GM23338 (cell line): Measurements from ENCODE around the gene ARL2BP. TPM values are rescaled to one million over a fixed set of nuclear protein-coding genes. Genes with fewer than 3 reads are reported as not detected.

Source experiments
- ATAC-seq: fragments of 200-7000 bp; cut with Tn5 transposase; 3 replicates; pipeline ENCODE4 v1.9.1; 2020
- DNase-seq: peaks from one replicate; pipeline ENCODE4 v3.0.0-alpha.2; 2015; ENCODE audit warnings: low spot score
- H2AFZ ChIP-seq: fragments of 200-600 bp; sonication (generic); 2 replicates; pipeline ENCODE4 v1.8.0; 2016; ENCODE audit warnings: antibody characterized with exemption, mild to moderate bottlenecking, moderate library complexity
- H3F3A ChIP-seq: fragments of 200-600 bp; sonication (generic); replicated peaks from 2 replicates; pipeline ENCODE4 v1.8.0; 2017; ENCODE audit warnings: antibody characterized with exemption, mixed run types, low read depth
- H3K27ac ChIP-seq: fragments of 200-600 bp; sonication (generic); 2 replicates; pipeline ENCODE4 v1.6.1; 2016; ENCODE audit warnings: low read depth
- H3K27me3 ChIP-seq: fragments of 200-600 bp; sonication (generic); 2 replicates; pipeline ENCODE4 v1.8.0; 2016; ENCODE audit warnings: mild to moderate bottlenecking, mixed run types, moderate library complexity; ENCODE audit not compliant: insufficient read depth
- H3K36me3 ChIP-seq: fragments of 200-600 bp; sonication (generic); 2 replicates; pipeline ENCODE4 v1.8.0; 2016; ENCODE audit warnings: mild to moderate bottlenecking; ENCODE audit not compliant: insufficient read depth
- H3K4me1 ChIP-seq: fragments of 200-600 bp; sonication (generic); 2 replicates; pipeline ENCODE4 v1.8.0; 2016; ENCODE audit warnings: mild to moderate bottlenecking, moderate library complexity; ENCODE audit not compliant: insufficient read depth
- H3K4me2 ChIP-seq: fragments of 200-600 bp; sonication (generic); 2 replicates; pipeline ENCODE4 v1.7.1; 2017; ENCODE audit warnings: mixed run types
- H3K4me3 ChIP-seq: fragments of 200-600 bp; sonication (generic); 2 replicates; pipeline ENCODE4 v1.6.1; 2016; ENCODE audit warnings: mixed run types
- H3K79me2 ChIP-seq: fragments of 200-600 bp; sonication (generic); replicated peaks from 2 replicates; pipeline ENCODE4 v1.8.0; 2017; ENCODE audit warnings: mild to moderate bottlenecking; ENCODE audit not compliant: insufficient read depth
- H3K9me2 ChIP-seq: fragments of 200-600 bp; sonication (generic); 2 replicates; pipeline ENCODE4 v1.8.0; 2017; ENCODE audit not compliant: insufficient read depth
- H4K20me1 ChIP-seq: fragments of 200-600 bp; sonication (generic); replicated peaks from 2 replicates; pipeline ENCODE4 v1.8.0; 2017; ENCODE audit warnings: mild to moderate bottlenecking; ENCODE audit not compliant: insufficient read depth
- H3K27ac Mint-ChIP-seq: 2 replicates; pipeline ENCODE4 v1.8.0; 2020; ENCODE audit warnings: inconsistent platforms, mild to moderate bottlenecking, moderate library complexity, mixed read lengths
- H3K27me3 Mint-ChIP-seq: 3 replicates; pipeline ENCODE4 v1.8.0; 2022; ENCODE audit warnings: low read depth, mild to moderate bottlenecking, moderate library complexity, mixed read lengths, inconsistent platforms; ENCODE audit not compliant: insufficient read depth, poor library complexity
- H3K36me3 Mint-ChIP-seq: 3 replicates; pipeline ENCODE4 v1.8.0; 2021; ENCODE audit warnings: low read depth, mild to moderate bottlenecking, inconsistent platforms, moderate library complexity, mixed read lengths
- H3K4me1 Mint-ChIP-seq: 3 replicates; pipeline ENCODE4 v1.8.0; 2020; ENCODE audit warnings: mild to moderate bottlenecking, inconsistent platforms, mixed read lengths
- H3K4me3 Mint-ChIP-seq: 3 replicates; pipeline ENCODE4 v1.8.0; 2021; ENCODE audit warnings: moderate library complexity, mild to moderate bottlenecking, inconsistent platforms, mixed read lengths
- H3K9me3 Mint-ChIP-seq: 3 replicates; pipeline ENCODE4 v1.8.0; 2020; ENCODE audit warnings: moderate library complexity, mild to moderate bottlenecking, inconsistent platforms, mixed read lengths
- ETS1 ChIP-seq: IDR thresholded peaks from 2 replicates; pipeline ENCODE4 v1.6.1; 2016; ENCODE audit warnings: antibody characterized with exemption
- EZH2 ChIP-seq: fragments of 200-600 bp; sonication (generic); IDR thresholded peaks from one replicate; pipeline ENCODE4 v1.8.0; 2017; ENCODE audit warnings: antibody characterized with exemption, mild to moderate bottlenecking, low read depth; ENCODE audit not compliant: unreplicated experiment
- EZH2phosphoT487 ChIP-seq: fragments of 200-600 bp; sonication (generic); IDR thresholded peaks from one replicate; pipeline ENCODE4 v1.8.1; 2018; ENCODE audit warnings: antibody characterized with exemption; ENCODE audit not compliant: unreplicated experiment
- JUNB ChIP-seq: IDR thresholded peaks from one replicate; pipeline ENCODE4 v1.6.1; 2016; ENCODE audit warnings: antibody characterized with exemption; ENCODE audit not compliant: unreplicated experiment
- NANOG ChIP-seq: IDR thresholded peaks from 2 replicates; pipeline ENCODE4 v1.6.1; 2016; ENCODE audit warnings: antibody characterized with exemption, borderline replicate concordance
- POLR2AphosphoS5 ChIP-seq: IDR thresholded peaks from 2 replicates; pipeline ENCODE4 v1.6.1; 2016; ENCODE audit warnings: antibody characterized with exemption, low read depth
- ZNF114 ChIP-seq: fragments of 250-450 bp; sonication (Bioruptor Pico); IDR thresholded peaks from 2 replicates; pipeline ENCODE4 v1.5.0; 2020; ENCODE audit warnings: mild to moderate bottlenecking, moderate library complexity
- ZNF331 ChIP-seq: fragments of 250-450 bp; sonication (Bioruptor Pico); IDR thresholded peaks from 2 replicates; pipeline ENCODE4 v1.5.0; 2020; ENCODE audit warnings: low read depth, mild to moderate bottlenecking, moderate library complexity
- polyA plus RNA-seq: library from polyadenylated mRNA; unstranded; fragments of >200 nt; fragmentation: Nextera tagmentation; extraction: Ambion mirVana; gene quantifications from 2 replicates; pipeline ENCODE4 v1.2.1, GENCODE V29; 2016
- total RNA-seq: library from RNA; depleted of rRNA; stranded (reverse); fragments of >200 nt; shearing (Covaris generic); gene quantifications from 2 replicates; pipeline ENCODE4 v1.2.3, GENCODE V29; 2014
- TF ChIP-seq, protein P1 (sequence below), 2 experiments: fragments of 200-600 bp in 1 of 2; sonication (generic) in 1 of 2; conservative IDR thresholded peaks; 2 replicates each; pipeline versions ENCODE4 v1.5.1 to v1.6.1; 2016 to 2017; ENCODE audit warnings: antibody characterized with exemption in 2 of 2, low read depth in 2 of 2, mild to moderate bottlenecking in 2 of 2, moderate library complexity in 1 of 2
- TF ChIP-seq, protein P2 (sequence below): fragments of 250-450 bp; sonication (Bioruptor Pico); IDR thresholded peaks from 2 replicates; pipeline ENCODE4 v1.5.0; 2020; ENCODE audit warnings: mild to moderate bottlenecking, moderate library complexity

The ARL2BP gene
- total and polyA plus RNA-seq, 2 experiments from 2014 or later = 10.3 to 13.4 TPM

GRCh38 chr16:57231821-57232350, 13.2 kb upstream of the ARL2BP start:
- Mint-ChIP-seq H3K9me3 (no peaks in the 10 kb centered on the region), H3K4me3 (no peak overlapping the region), H3K36me3 (peaks cover 55% of the 10 kb centered on the region), H3K27ac (no peak overlapping the region), H3K4me1 (no peaks in the 10 kb centered on the region), H3K27me3 (peaks cover 1% of the 10 kb centered on the region)
- H3K9me2 ChIP-seq = no peaks in the 10 kb centered on the region
- H3K79me2 ChIP-seq = no peaks in the 10 kb centered on the region
- no peaks in the 10 kb centered on the region for H3F3A ChIP-seq
- ATAC-seq = no peak
- H3K4me2 ChIP-seq = no peak overlapping the region
- H3K4me3 ChIP-seq = no peak overlapping the region
- DNase-seq = no peak
- TF ChIP-seq, protein P1, sequence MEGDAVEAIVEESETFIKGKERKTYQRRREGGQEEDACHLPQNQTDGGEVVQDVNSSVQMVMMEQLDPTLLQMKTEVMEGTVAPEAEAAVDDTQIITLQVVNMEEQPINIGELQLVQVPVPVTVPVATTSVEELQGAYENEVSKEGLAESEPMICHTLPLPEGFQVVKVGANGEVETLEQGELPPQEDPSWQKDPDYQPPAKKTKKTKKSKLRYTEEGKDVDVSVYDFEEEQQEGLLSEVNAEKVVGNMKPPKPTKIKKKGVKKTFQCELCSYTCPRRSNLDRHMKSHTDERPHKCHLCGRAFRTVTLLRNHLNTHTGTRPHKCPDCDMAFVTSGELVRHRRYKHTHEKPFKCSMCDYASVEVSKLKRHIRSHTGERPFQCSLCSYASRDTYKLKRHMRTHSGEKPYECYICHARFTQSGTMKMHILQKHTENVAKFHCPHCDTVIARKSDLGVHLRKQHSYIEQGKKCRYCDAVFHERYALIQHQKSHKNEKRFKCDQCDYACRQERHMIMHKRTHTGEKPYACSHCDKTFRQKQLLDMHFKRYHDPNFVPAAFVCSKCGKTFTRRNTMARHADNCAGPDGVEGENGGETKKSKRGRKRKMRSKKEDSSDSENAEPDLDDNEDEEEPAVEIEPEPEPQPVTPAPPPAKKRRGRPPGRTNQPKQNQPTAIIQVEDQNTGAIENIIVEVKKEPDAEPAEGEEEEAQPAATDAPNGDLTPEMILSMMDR (conservative IDR thresholded peaks at IDR 0.05; ENCODE audit: low read depth in 2 of 2) = no peak
- TF ChIP-seq ZNF114 (CRISPR knock-in tag) (no peak), NANOG (no peak), JUNB (no peak), EZH2phosphoT487 (no peak), ZNF331 (CRISPR knock-in tag) (no peak), POLR2AphosphoS5 (no peak)
- no peaks in the 10 kb centered on the region for H3K4me1 ChIP-seq
- peaks cover 25% of the 10 kb centered on the region for H3K36me3 ChIP-seq
- H4K20me1 ChIP-seq = peaks cover 6% of the 10 kb centered on the region; the same call in 1 of the 2 replicates
- H2AFZ ChIP-seq = no peak overlapping the region
- H3K27me3 ChIP-seq = no peaks in the 10 kb centered on the region
- H3K27ac ChIP-seq = no peak overlapping the region

DNA sequence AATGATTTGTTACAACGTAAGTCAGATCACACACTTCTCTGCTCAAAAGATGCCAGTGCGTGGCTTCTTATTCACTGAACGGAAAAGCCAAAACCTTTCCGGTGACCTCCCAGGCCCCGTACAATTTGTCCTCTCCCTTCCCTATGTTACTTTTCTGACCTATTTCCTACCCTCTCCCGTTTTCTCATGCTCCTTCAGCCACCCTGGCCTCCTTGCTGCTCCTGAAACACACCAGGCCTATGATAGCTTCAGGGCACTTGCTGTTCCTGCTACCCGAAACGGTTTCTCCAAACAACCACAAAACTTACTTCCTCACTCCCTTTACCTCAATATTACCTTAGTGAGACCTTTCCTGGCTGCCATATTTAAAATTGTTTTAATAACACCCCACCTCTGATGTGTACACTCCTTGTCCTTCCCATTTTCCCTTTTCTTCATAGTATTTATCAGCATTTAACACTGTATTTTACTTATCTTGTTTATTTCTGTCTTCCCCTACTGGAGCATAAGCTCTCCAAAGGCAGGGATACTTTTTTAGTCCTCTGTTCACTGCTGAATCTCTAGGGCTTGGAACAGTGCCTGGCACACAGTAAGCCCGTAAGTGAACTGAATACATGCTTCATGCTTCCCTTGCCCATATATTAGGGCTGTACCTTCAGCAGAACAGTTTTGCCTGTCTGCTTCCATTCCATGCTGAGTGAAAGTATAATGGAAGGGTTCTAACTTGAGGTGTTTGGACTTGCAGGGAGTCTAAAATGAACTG, 10.9 kb upstream of the ARL2BP start:
- H3K27ac ChIP-seq = no peak overlapping the region
- ATAC-seq (no peak), DNase-seq (no peak)
- H3F3A ChIP-seq = no peaks in the 10 kb centered on the region
- no peaks in the 10 kb centered on the region for H3K9me2 ChIP-seq
- H3K36me3 ChIP-seq = peaks cover 21% of the 10 kb centered on the region
- no peak overlapping the region for H3K27ac Mint-ChIP-seq
- no peaks in the 10 kb centered on the region for H3K4me1 ChIP-seq
- no peak overlapping the region for H3K4me3 ChIP-seq
- H3K9me3 Mint-ChIP-seq = no peaks in the 10 kb centered on the region
- H2AFZ ChIP-seq = no peak overlapping the region
- no peak overlapping the region for H3K4me2 ChIP-seq
- no peaks in the 10 kb centered on the region for H3K4me1 Mint-ChIP-seq
- peaks cover 51% of the 10 kb centered on the region for H3K36me3 Mint-ChIP-seq
- H4K20me1 ChIP-seq = no peaks in the 10 kb centered on the region; the same call in 1 of the 2 replicates
- no peaks in the 10 kb centered on the region for H3K79me2 ChIP-seq
- no peaks in the 10 kb centered on the region for H3K27me3 ChIP-seq
- H3K27me3 Mint-ChIP-seq = peaks cover 1% of the 10 kb centered on the region
- H3K4me3 Mint-ChIP-seq = no peak overlapping the region
- no peak for TF ChIP-seq NANOG
- no peak for TF ChIP-seq ETS1
- TF ChIP-seq ZNF331 (CRISPR knock-in tag) = no peak
- no peak for TF ChIP-seq ZNF114 (CRISPR knock-in tag)
- no peak for TF ChIP-seq EZH2
- TF ChIP-seq, protein P2, sequence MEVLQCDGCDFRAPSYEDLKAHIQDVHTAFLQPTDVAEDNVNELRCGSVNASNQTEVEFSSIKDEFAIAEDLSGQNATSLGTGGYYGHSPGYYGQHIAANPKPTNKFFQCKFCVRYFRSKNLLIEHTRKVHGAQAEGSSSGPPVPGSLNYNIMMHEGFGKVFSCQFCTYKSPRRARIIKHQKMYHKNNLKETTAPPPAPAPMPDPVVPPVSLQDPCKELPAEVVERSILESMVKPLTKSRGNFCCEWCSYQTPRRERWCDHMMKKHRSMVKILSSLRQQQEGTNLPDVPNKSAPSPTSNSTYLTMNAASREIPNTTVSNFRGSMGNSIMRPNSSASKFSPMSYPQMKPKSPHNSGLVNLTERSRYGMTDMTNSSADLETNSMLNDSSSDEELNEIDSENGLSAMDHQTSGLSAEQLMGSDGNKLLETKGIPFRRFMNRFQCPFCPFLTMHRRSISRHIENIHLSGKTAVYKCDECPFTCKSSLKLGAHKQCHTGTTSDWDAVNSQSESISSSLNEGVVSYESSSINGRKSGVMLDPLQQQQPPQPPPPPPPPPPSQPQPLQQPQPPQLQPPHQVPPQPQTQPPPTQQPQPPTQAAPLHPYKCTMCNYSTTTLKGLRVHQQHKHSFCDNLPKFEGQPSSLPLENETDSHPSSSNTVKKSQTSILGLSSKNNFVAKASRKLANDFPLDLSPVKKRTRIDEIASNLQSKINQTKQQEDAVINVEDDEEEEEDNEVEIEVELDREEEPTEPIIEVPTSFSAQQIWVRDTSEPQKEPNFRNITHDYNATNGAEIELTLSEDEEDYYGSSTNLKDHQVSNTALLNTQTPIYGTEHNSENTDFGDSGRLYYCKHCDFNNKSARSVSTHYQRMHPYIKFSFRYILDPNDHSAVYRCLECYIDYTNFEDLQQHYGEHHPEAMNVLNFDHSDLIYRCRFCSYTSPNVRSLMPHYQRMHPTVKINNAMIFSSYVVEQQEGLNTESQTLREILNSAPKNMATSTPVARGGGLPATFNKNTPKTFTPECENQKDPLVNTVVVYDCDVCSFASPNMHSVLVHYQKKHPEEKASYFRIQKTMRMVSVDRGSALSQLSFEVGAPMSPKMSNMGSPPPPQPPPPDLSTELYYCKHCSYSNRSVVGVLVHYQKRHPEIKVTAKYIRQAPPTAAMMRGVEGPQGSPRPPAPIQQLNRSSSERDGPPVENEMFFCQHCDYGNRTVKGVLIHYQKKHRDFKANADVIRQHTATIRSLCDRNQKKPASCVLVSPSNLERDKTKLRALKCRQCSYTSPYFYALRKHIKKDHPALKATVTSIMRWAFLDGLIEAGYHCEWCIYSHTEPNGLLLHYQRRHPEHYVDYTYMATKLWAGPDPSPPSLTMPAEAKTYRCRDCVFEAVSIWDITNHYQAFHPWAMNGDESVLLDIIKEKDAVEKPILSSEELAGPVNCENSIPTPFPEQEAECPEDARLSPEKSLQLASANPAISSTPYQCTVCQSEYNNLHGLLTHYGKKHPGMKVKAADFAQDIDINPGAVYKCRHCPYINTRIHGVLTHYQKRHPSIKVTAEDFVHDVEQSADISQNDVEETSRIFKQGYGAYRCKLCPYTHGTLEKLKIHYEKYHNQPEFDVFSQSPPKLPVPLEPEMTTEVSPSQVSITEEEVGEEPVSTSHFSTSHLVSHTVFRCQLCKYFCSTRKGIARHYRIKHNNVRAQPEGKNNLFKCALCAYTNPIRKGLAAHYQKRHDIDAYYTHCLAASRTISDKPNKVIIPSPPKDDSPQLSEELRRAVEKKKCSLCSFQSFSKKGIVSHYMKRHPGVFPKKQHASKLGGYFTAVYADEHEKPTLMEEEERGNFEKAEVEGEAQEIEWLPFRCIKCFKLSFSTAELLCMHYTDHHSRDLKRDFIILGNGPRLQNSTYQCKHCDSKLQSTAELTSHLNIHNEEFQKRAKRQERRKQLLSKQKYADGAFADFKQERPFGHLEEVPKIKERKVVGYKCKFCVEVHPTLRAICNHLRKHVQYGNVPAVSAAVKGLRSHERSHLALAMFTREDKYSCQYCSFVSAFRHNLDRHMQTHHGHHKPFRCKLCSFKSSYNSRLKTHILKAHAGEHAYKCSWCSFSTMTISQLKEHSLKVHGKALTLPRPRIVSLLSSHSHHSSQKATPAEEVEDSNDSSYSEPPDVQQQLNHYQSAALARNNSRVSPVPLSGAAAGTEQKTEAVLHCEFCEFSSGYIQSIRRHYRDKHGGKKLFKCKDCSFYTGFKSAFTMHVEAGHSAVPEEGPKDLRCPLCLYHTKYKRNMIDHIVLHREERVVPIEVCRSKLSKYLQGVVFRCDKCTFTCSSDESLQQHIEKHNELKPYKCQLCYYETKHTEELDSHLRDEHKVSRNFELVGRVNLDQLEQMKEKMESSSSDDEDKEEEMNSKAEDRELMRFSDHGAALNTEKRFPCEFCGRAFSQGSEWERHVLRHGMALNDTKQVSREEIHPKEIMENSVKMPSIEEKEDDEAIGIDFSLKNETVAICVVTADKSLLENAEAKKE (CRISPR knock-in tag) = no peak
